Activated T-helper 1 cell treated with Interleukin-2 at 50 U/mL for 16 hours (primary cell): ENCODE results near the gene PJA2.
A peak's percentile ranks its signal among the peaks of the same experiment; 100 is the strongest.
"Not testable (repeated sequence)": the region's sequence is repeated elsewhere in the genome, so short reads cannot be mapped to it uniquely, and the experiment has no call there.

Experiments
- DNase-seq: peaks from one replicate; pipeline ENCODE4 v3.0.0-alpha.2; 2020; ENCODE audit warnings: low read depth

PJA2 gene

DNA sequence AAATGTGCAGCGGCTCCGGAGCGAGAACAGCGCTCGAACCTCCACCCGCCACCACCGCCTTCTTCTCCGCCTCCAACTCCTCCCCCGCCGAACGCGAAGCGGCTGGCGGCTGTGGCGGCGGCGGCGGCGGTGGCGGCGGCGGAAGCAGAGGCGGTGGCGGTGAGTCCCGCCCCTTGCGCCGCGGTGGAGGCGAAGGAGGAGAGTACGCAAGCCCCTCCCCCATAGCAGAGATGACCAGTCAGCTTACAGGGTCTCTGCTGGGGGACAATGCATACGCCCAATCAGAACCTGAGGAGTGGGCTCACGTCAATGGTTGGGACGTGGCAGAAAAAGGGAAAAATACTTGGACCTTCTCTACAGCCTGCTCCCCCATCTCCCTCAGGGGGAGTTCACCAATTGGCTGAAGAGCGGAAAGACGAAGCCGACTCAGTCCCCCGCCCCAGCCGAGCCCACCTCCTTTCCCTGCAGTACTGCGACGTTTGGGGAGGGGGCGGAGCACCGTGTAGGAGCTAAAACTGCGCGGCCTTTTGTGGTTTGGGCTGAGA, at the start of gene PJA2:
TSS of gene PJA2 (minus strand) at position 131 of the 545 bp plus-strand sequence. CDS start 26,541 bp downstream, outside the sequence.
- DNase-seq = peak; percentile 91

GRCh38 chr5:109455598-109456096, 45.9 kb upstream of the PJA2 start:
- DNase-seq = no peak

GRCh38 chr5:109454731-109455505, 45.1 kb upstream of the PJA2 start:
- DNase-seq = no peak

DNA sequence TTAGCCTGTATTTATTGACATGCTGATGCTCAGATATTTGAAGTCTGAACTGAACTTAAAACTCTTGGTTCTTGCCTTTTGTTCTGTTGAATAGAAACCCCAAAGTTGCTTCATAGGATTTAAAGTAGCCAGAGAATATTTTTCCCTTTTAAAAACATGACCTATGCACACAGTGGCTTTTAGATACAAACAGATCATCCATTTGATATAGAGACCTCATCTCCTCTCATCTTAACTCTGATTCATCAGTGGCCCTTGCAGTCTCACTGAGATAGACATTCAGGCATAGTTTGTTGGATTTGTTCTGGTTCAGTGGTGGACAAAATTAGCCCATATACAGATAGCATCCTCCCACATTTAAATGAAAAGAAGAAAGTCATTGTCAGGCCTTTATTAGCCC, 43.5 kb upstream of the PJA2 start:
- DNase-seq = no peak

GRCh38 chr5:109452661-109453060, 42.9 kb upstream of the PJA2 start:
- no peak for DNase-seq

DNA sequence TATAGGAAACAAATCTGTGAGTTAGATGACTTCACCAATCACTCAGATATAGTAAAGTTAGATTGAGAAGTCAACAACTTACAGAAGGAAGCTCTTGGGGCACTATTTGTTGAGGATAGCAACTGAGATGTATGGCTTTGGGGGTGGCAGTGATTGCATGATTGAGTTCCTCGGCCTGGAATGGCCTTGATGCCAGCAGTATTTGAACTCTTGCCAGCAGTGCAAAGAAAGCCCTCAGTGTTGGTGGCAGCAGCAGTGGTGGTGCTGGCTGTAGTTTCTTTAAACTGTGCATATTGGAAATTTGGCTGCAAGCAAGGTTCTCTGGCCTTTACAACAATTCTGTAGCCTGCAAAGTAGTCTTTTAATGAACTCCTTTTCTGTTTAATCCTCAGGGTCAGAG, 41.4 kb upstream of the PJA2 start:
- no peak for DNase-seq

DNA sequence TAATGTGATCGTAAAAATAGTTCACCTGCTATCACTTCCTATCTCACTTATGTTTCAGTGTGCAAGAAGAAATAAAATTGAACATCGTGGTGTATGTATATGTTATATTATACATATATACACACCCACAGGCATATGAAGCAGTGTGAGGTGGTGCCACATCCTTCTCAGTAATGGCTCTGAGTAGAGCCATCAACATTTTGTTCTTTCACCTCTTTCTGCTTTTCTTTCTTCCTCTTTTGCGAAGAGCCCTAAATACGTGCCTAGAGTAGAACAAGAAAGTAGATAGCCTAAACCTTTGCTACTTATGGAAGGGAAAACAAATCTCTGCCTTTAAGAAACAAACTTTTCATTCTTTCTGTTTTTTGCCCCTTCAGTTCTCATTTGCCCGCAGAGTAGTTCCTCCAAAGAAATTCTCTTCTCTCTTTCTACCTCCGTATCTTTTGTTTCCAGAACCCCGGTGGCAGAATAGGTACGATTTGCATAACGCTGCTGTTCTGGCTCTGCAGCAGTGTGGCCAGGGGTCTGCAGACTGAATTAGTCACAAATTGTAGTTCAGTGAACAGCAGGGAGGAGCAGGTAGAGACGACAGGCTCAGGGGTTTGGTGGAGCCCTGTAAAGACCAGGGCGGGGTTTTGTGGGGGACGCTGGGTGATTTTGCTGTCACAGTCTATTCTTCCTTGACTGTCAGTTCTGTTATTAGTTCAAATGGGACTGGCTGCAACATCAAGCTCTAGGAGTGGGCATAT, 40.5 kb upstream of the PJA2 start:
- DNase-seq = no peak

GRCh38 chr5:109448838-109449237, 39.1 kb upstream of the PJA2 start:
- DNase-seq = no peak

DNA sequence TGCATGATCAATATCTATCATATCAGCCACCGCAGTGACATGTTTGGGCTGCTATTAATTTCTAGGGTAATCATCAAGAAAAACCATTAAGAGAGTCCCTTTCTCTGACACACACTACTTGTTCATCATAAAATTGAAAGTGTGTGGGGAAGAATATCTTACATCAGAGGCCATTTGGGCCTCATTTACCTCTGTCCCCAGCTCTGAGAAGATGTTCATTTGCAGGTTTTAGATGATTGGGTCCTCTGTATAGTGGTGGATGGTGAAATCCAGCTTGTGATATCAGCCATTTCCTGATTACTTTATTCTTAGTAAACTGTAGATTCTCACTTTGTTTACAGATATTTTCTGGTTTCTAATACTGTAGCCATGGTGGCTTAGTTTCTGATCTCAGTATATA, 29.8 kb upstream of the PJA2 start:
- no peak for DNase-seq

GRCh38 chr5:109426075-109426474, 16.3 kb upstream of the PJA2 start:
- no peak for DNase-seq

DNA sequence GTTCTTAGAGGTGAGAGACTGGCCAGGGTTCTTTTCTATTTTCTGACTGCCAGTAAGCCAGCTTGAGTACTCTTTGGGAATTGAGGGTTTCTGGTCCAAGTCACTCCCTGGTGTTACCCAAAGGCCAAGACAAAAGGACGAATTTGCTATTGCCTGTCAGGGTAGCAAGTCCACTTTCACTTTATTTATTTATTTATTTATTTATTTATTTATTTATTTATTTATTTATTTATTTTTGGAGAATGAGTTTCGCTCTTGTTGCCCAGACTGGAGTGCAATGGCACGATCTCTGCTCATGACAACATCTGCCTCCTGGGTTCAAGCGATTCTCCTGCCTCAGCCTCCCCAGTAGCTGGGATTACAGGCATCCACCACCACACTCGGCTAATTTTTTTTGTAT, 15.7 kb upstream of the PJA2 start:
- not testable (repeated sequence) for DNase-seq

DNA sequence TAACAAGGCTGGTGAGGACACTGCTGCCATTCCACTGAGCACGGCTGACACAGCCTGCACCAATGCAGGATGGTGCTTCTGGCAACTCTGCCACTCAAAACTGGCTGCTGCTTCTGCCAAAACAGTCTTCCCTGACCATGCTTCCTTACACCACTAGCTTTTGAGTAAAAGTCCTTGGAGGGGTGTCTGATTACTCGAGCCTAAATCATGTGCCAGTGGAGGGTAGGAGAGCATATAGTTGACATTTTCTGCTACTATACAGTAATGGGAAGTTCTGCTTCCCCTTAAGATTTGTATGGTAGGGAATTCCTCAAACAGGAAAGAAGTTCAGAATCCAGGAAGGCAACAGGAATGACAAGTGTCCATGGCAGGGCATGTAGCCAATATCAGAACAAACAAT, 12.2 kb upstream of the PJA2 start:
- DNase-seq = no peak

- no peak for DNase-seq
These were observed 9.1 kb upstream of the PJA2 start for GRCh38 chr5:109418712-109419352.

- DNase-seq = no peak
These were observed 7.1 kb upstream of the PJA2 start for GRCh38 chr5:109416882-109417281.

DNA sequence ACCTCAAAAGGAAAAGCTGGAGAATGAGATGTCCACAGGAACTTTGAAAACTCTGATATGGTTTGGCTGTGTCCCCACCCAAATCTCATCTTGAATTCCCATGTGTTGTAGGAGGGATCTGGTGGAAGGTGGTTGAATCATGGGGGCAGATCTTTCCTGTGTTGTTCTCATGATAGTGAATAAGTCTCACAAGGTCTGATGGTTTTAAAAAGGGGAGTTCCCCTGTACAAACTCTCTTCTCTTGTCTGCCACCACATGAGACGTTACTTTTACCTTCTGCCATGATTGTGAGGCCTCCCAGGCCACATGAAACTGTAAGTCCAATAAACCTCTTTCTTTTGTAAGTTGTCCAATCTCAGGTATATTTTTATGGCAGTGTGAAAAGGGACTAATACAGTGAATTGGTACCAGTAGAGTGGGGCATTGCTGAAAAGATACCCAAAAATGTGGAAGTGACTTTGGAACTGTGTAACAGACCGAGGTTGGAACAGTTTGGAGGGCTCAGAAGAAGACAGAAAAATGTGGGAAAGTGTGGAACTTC, 4.2 kb upstream of the PJA2 start:
- DNase-seq = not testable (repeated sequence)

- no peak for DNase-seq
These were observed 3.7 kb upstream of the PJA2 start for GRCh38 chr5:109413458-109413857.

GRCh38 chr5:109412981-109413402, 3.2 kb upstream of the PJA2 start:
- no peak for DNase-seq

GRCh38 chr5:109411627-109412026, 1.9 kb upstream of the PJA2 start:
- no peak for DNase-seq

DNA sequence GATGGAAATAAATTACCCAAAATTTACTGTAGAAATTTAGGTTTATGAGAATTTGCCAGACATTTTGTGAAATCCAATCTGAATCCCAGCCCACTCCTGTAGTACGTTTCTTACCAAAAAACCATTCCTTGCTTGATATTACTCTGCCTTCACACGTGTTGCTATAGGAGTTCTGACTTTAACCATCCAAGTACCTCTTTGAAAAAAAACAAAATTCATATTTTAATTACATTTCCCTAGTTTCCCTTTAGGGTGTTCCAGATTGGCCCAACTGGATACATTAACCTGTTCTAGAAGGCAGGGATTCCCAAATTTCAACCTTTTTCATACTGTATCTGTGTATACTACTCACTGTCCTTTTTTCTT, 1.4 kb upstream of the PJA2 start:
- no peak for DNase-seq

GRCh38 chr5:109410389-109411148, 795 bp upstream of the PJA2 start:
- DNase-seq = peak; percentile 14
